NCI-H1092 treated with DMSO at 0.1 percent for 48 hours (cell line): ENCODE data around the gene CD44.

ENCODE experiments used
- DNase-seq: peaks from one replicate; lab custom pipeline; 2025; lab: John Stamatoyannopoulos, UW

Gene CD44

GRCh38 chr11:35158701-35159510, 19.9 kb downstream of the CD44 start:
- no peak for DNase-seq

- no peak for DNase-seq
These were observed 21.4 kb downstream of the CD44 start for GRCh38 chr11:35160246-35160824.

- no peak for DNase-seq
These were observed 22.1 kb downstream of the CD44 start for GRCh38 chr11:35160902-35161597.

GRCh38 chr11:35162745-35163144, 23.8 kb downstream of the CD44 start:
- DNase-seq: no peak

- no peak for DNase-seq
These were observed 24.2 kb downstream of the CD44 start for GRCh38 chr11:35163209-35163608.

GRCh38 chr11:35163702-35164496, 24.9 kb downstream of the CD44 start:
- DNase-seq: no peak

GRCh38 chr11:35165030-35165422, 26.1 kb downstream of the CD44 start:
- DNase-seq: no peak

DNA sequence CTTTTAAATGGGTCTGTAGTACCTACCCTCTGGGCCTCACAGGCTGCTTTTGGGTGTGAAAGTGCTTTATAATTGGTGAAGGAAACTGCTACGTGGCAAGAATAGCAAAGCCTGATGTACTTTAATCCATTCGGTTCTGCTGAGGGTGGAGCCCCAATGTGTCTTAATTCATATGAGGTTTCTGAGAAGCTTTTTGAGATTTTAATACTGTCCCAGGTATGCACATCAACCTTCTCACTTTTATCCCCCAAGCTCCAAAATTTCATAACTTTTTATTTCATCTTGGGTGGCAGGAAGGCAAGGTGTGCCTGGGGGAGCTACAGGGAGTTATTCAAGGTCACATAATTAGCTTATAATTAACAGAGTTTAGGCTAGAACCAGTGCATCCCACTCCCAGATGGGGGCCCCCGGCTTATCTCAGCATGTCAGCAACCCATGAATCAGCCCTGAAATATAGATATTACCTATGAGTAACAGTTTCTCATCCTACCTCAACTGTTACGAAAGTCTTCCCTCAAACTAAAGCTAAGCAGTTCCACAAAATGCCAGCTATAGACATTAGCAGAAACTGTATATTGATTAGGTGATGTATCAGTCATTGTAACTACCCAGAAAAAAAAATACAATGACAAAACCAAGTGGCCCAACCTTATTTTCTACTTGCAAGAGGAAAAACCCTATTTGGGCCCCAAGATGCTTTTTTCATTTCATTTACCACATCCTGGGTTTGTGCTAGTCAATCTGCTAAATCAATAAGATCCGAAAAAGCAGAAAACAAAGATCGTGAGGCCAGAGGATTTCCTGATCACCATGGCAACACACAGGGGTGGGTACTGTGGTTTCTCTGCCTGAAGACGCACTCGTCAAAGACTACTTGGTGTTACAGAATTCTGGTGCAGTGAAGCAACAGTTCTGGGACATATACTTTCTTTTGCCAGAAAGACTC, 26.7 kb downstream of the CD44 start:
- DNase-seq: no peak

DNA sequence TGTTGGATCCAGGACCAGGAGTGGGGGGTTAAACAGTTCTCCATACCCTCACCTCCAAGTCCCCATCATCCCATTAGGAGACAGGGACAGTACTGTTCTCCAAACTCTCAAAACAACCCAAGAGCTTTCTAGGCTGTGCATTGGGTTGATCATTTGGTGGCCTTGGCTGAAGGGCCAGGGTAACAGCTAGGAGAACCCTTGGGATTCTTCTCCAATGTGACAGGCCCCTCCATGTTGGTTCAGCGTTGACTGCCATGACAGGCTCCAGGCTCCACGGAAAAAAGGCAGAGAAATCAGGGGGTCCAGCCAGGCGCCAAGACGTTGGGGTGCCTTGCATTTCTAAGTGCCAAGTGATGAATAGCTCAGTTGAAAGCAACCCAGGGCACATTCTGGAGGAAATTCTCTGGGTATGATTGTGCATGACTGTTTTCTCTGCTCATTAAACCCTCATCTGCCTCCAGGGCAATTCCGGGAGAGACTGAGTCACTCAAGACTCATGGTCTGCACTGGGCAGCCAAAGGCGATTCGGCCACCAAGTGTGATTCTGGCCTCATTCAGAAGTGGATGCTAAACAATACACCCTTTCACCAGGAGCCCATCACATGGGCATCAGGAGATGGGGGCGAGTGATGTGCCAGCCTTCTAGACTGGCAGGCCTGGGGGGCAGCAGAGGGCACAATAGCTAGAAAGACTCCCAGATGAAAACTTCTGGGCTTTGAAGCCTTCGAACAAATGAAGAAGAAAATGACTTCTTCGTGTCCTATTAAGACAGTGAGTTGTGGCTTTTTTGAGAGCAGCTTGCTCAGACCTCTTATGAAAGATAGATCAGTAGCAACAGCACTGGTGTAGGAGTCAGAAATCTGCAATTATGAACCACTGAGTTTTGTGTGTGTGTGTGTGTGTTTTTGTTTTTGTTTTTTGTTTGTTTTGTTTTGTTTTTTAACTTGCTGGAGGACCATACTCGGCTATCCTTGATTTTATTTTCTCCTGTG, 27.7 kb downstream of the CD44 start:
- DNase-seq: no peak

DNA sequence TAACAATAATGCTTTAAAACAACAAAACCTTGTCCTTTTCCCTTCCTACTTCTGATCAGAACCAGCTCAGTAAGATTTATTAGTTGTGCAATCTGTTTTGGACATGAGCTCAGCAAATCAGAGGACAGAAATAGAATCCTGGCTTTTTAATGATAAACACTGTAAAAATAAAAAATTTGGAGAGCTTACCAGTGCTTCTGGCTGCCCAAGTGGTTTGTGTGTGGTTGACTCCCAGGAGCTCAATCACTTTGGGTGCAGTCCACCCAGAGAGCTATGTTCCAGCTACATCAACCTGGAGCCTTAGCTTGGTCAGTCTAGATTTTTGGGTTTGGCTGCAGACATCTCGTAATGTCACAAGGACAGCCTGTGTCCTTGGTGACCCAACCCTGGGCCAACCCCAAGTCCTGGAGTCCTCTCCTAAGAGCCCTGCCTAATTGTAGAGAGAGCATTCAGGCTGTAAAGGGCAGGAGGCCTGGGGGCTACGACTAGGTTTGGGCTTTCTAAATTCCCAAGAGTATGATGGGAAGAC, 28.5 kb downstream of the CD44 start:
- no peak for DNase-seq

DNA sequence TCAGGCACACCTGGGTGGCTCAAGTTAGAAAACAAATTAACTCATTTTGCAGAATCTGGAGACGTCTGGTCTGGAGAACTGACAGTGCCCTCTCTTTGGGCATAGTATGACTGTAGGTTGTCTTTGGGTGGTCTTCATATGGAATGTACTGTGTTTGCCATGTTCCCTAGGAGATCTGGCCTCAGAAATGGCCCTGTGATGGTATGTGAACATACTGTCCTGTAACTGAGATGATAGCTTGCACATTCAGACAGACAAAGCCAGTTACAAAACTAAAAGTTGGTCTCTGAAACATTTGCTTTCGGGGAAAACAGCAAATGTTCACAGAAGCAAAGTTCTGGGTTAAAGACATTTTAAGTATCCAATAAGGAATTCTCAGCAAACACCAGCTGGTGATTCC, 29.7 kb downstream of the CD44 start:
- DNase-seq: no peak

GRCh38 chr11:35169112-35169511, 30.1 kb downstream of the CD44 start:
- DNase-seq: no peak

DNA sequence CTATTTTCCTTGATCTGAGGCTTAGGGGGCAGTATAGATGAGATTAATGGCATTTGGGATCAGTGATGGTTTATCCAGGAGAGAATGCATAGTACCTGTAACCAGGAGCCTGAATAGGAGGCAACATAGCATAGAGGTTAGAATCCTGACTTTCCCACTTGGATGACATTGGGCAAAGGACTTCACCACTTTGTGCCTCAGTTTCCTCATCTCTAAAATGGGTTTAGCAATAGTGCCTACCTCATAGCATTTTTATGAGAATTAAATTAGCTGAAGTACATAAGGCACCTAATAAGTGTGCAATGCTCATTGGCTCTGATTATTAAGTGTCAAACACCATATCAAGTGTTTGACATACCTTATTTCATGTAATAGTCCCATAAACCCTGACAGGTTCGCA, 30.8 kb downstream of the CD44 start:
- DNase-seq: no peak

- no peak for DNase-seq
These were observed 31.5 kb downstream of the CD44 start for GRCh38 chr11:35170503-35170902.

DNA sequence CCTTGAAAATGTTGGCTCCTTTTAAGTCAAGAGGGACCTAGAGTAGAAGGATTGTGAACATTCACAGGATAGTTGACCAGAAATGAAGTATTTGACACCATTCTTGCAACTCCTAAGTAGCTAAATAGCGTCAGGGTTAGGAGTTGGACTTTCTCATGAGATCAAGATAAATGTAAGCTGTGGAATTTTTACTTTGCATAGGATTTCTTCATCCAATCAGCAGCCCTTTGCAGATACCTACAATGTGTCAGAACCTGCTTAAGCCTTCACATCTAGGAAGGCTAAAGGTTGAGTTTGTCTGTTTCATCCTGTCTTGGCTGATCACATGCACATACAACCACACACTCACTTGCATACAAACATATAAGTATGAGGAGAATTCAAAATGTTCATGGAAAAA, 32.3 kb downstream of the CD44 start:
- no peak for DNase-seq

DNA sequence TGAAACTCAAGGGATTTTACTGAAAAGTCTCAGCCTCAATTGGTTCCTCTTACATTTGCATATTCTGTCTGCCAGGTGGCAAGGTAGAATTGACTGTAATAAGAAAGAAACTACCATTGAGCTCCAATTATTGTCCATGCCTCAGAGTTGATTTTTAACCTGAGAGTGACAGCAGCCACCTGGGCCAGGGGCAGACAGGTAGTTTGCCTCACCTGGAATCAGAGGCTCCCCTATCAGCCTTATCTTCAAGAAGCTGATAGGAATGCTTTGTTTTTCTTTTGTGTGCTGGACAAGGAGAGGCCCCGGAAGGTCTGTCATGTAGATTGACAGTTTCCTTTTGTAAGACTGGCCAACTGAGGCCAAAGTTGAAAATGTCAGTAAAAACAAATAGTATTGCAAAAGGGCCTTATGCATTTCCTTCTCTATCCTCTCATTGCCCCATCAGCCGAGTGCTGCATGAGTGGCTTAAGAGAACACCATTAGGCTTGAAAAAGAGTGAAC, 34.1 kb downstream of the CD44 start:
- DNase-seq: no peak

DNA sequence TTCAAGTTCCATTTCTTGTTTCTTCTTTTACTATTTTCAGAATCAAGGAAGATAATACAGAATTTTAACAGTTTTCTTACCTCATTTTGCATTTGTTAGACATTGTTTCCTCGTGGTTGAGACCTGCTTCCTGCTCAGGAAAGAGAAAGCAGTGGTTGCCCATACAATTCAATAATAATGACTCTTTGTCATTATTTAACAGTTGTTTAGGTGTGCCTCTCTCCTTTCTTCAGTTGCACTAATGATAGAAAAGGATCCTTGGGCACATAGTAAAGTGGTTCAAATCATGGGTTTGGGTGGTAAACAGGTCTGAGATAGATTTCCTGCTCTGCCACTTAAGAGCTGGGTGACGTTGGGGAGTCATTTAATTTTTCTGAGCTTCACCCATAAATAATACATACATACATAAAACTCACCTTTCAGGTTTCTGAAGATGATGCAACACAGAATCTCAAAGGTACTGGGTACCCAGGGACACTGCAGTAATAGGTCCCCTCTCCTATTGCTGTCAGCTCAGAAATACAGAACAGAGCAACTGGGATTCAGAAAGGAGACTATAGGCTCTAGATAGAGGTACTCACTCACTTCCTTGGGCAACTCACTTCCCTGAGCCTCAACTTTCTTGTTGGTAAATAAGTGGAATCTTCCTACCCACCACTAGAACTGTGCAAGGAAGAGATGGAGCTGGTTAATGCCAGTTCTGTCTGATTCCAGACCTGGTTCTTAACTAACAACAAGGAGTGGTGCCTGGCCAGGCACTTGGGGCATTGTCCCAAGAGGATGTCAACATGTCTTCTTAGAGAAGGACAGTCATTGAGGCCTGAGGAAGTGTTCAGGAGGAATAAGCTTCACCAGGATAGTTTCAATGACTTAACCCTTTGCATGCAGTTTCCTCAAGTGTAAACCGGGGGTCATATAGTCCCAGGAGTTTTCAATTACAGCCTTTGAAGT, 34.9 kb downstream of the CD44 start:
- no peak for DNase-seq

GRCh38 chr11:35174666-35175065, 35.7 kb downstream of the CD44 start:
- no peak for DNase-seq
